Lung (tissue), 16 donors: ENCODE data around the gene CTTNBP2NL. TPM values are rescaled to one million over a fixed set of nuclear protein-coding genes. Genes with fewer than 3 reads are reported as not detected.
A peak's percentile ranks its signal among the peaks of the same experiment; 100 is the strongest.

Experiments used
- ATAC-seq: fragments of 200-7000 bp; cut with Tn5 transposase; one replicate; pipeline ENCODE4 v1.9.1; 2020; ENCODE audit warnings: moderate number of reproducible peaks; ENCODE audit not compliant: insufficient read depth, low FRiP score
- DNase-seq, 3 donors: peaks; one replicate each; pipeline ENCODE4 v3.0.0-alpha.2; 2013 to 2017
- H3K27ac ChIP-seq, 2 donors: one replicate each; pipeline ENCODE4 v1.5.1; 2013; ENCODE audit warnings: mild to moderate bottlenecking in 2 of 2, moderate library complexity in 2 of 2, control low read depth in 1 of 2, inconsistent platforms in 1 of 2, low read depth in 1 of 2, low read length in 1 of 2
- H3K27me3 ChIP-seq, 3 donors: one replicate each; pipeline ENCODE4 v1.5.1; 2013; ENCODE audit warnings: low read length in 2 of 3; ENCODE audit not compliant: control insufficient read depth in 3 of 3, insufficient read depth in 3 of 3
- H3K36me3 ChIP-seq, 4 donors: one replicate each; pipeline ENCODE4 v1.5.1; 2013; ENCODE audit warnings: low read length in 4 of 4, mild to moderate bottlenecking in 1 of 4, moderate library complexity in 1 of 4; ENCODE audit not compliant: control insufficient read depth in 4 of 4, insufficient read depth in 4 of 4
- H3K4me1 ChIP-seq, 5 donors: one replicate each; pipeline ENCODE4 v1.5.1; 2013; ENCODE audit warnings: low read length in 5 of 5, mild to moderate bottlenecking in 2 of 5, moderate library complexity in 1 of 5; ENCODE audit not compliant: control insufficient read depth in 5 of 5, insufficient read depth in 5 of 5
- H3K4me3 ChIP-seq: one replicate; pipeline ENCODE4 v1.5.1; 2013; ENCODE audit warnings: mild to moderate bottlenecking, control low read depth, moderate library complexity
- H3K9ac ChIP-seq, 2 donors: one replicate each; pipeline ENCODE4 v1.5.1; 2013; ENCODE audit warnings: low read length in 2 of 2, control low read depth in 1 of 2; ENCODE audit not compliant: insufficient read depth in 1 of 2
- H3K9me3 ChIP-seq, 4 donors: one replicate each; pipeline ENCODE4 v1.5.1; 2013; ENCODE audit warnings: low read length in 3 of 4, mild to moderate bottlenecking in 1 of 4, moderate library complexity in 1 of 4; ENCODE audit not compliant: control insufficient read depth in 4 of 4, insufficient read depth in 3 of 4
- CTCF ChIP-seq: IDR thresholded peaks from 2 replicates; pipeline ENCODE4 v1.5.1; 2012; ENCODE audit warnings: mild to moderate bottlenecking; ENCODE audit errors: control extremely low read depth, extremely low read depth
- WGBS, 2 donors: extraction: QIAGEN DNeasy Blood & Tissue Kit; methylation state at CpG; one replicate each; pipeline ENCODE4 v1.1.7; 2013; 5-methylcytosine and 5-hydroxymethylcytosine counted together
- long read RNA-seq, 5 donors: transcript quantifications; one replicate each; lab custom pipeline, GENCODE V29; 2026
- polyA plus RNA-seq, 2 donors: library from polyadenylated mRNA; stranded (reverse); fragments of 200-250 nt; gene quantifications; one replicate each; pipeline ENCODE4 v1.2.1, GENCODE V29; 2013
- total RNA-seq, 2 donors: library from RNA; depleted of rRNA in 1 of 2; stranded (reverse); fragments of >200 nt in 1 of 2; gene quantifications; one replicate each; pipeline ENCODE4 v1.2.1, GENCODE V29; 2014 to 2021
- donor health status: control.
- donor health status: control.
- donor health status: Bipolar disorder and iron deficiency.
- donor health status: healthy.
- donor health status: DM: yes; HTN: yes; CAD: no.

CTTNBP2NL gene
- total RNA-seq, result 10 to 100 TPM; 23.8 to 38.5 TPM
- 10 to 100 TPM in 1 of 2 donors, 1 to 10 TPM in 1; 9.0 to 10.1 TPM for polyA plus RNA-seq
- long read RNA-seq, donor 1, full-length matches to known transcripts, result 9 of 18 reads
- long read RNA-seq, donor 1, partial matches to known transcripts, result 9 of 18 reads
- long read RNA-seq, donor 1, other reads (novel, unspliced or antisense), result 0 of 18 reads
- long read RNA-seq, donor 2, full-length matches to known transcripts, result 6 of 6 reads
- long read RNA-seq, donor 2, partial matches to known transcripts, result 0 of 6 reads
- long read RNA-seq, donor 2, other reads (novel, unspliced or antisense), result 0 of 6 reads
- long read RNA-seq, donor 3, full-length matches to known transcripts, result 8 of 8 reads
- long read RNA-seq, donor 3, partial matches to known transcripts, result 0 of 8 reads
- long read RNA-seq, donor 3, other reads (novel, unspliced or antisense), result 0 of 8 reads
- long read RNA-seq, donor 4, full-length matches to known transcripts, result 7 of 12 reads
- long read RNA-seq, donor 4, partial matches to known transcripts, result 5 of 12 reads
- long read RNA-seq, donor 4, other reads (novel, unspliced or antisense), result 0 of 12 reads
- long read RNA-seq, donor 5, full-length matches to known transcripts, result 22 of 28 reads
- long read RNA-seq, donor 5, partial matches to known transcripts, result 6 of 28 reads
- long read RNA-seq, donor 5, other reads (novel, unspliced or antisense), result 0 of 28 reads

- H3K4me3 ChIP-seq, result peak within 1 kb of the TSS; percentile 81
- no peak for TF ChIP-seq CTCF
- peak; percentile 95 for ATAC-seq
- no peaks in the 10 kb centered on the region for H3K9me3 ChIP-seq
- peak; percentile 98 to 99 (median 99) for DNase-seq
- WGBS, 2 donors, result 0% methylated on average over 47 to 53 of the region's 53 CpGs
- peaks cover 0 to 28% (median 10%) of the 10 kb centered on the region in 5 donors for H3K4me1 ChIP-seq
- peaks cover 0 to 5% (median 0%) of the 10 kb centered on the region in 4 donors for H3K36me3 ChIP-seq
- H3K27me3 ChIP-seq, result no peaks in the 10 kb centered on the region
- peak within 1 kb of the TSS; percentile 83 to 99 for H3K9ac ChIP-seq
- peak within 1 kb of the TSS; percentile 95 to 96 for H3K27ac ChIP-seq
These were observed at the start of gene CTTNBP2NL for GRCh38 chr1:112395821-112396652. Gene CTTNBP2NL (plus strand): TSS chr1:112396214. CDS start chr1:112416166, 19,952 bp downstream.

GRCh38 chr1:112346801-112347350 lies 49.1 kb upstream of the CTTNBP2NL start:
- ATAC-seq, result no peak

More at GRCh38 chr1:112346801-112347350, 49.1 kb upstream of the CTTNBP2NL start:
- Histone ChIP-seq H3K27ac (no peak overlapping the region), H3K9me3 (peaks cover 0 to 7% (median 2%) of the 10 kb centered on the region in 4 donors), H3K36me3 (no peaks in the 10 kb centered on the region), H3K4me1 (peaks cover 0 to 1% (median 0%) of the 10 kb centered on the region in 5 donors), H3K9ac (no peak overlapping the region), H3K4me3 (no peak overlapping the region), H3K27me3 (no peaks in the 10 kb centered on the region)
- TF ChIP-seq CTCF, result no peak
- 63 to 74% methylated on average over 3 of the region's 3 CpGs for WGBS, 2 donors
- DNase-seq, result no peak
